ENCODE measurements around the gene ITCH.

GRCh38 chr20:34510575-34510974, 147.5 kb downstream of the ITCH start:
- no peak for TF ChIP-seq EZH2phosphoT487 (IDR thresholded peaks at IDR 0.05; ENCODE audit: low read depth)
- TF ChIP-seq, protein P1, sequence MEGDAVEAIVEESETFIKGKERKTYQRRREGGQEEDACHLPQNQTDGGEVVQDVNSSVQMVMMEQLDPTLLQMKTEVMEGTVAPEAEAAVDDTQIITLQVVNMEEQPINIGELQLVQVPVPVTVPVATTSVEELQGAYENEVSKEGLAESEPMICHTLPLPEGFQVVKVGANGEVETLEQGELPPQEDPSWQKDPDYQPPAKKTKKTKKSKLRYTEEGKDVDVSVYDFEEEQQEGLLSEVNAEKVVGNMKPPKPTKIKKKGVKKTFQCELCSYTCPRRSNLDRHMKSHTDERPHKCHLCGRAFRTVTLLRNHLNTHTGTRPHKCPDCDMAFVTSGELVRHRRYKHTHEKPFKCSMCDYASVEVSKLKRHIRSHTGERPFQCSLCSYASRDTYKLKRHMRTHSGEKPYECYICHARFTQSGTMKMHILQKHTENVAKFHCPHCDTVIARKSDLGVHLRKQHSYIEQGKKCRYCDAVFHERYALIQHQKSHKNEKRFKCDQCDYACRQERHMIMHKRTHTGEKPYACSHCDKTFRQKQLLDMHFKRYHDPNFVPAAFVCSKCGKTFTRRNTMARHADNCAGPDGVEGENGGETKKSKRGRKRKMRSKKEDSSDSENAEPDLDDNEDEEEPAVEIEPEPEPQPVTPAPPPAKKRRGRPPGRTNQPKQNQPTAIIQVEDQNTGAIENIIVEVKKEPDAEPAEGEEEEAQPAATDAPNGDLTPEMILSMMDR (IDR thresholded peaks at IDR 0.05; ENCODE audit: low read depth, low read length): no peak
